Immature natural killer cell (primary cell): ENCODE data around the gene SPG21. TPM values are rescaled to one million over a fixed set of nuclear protein-coding genes. Genes with fewer than 3 reads are reported as not detected.

Source experiments
- DNase-seq, 3 donors: peaks; one replicate each; pipeline ENCODE4 v3.0.0; 2022; ENCODE audit warnings: mixed read lengths in 1 of 3
- H3K27ac Mint-ChIP-seq, 6 donors: one replicate each; pipeline ENCODE4 v1.8.0; 2020; ENCODE audit warnings: mixed read lengths in 6 of 6, mild to moderate bottlenecking in 5 of 6, inconsistent platforms in 4 of 6, moderate library complexity in 3 of 6
- H3K27me3 Mint-ChIP-seq, 3 donors: one replicate each; pipeline ENCODE4 v1.8.0; 2020 to 2021; ENCODE audit warnings: low read depth in 3 of 3, mild to moderate bottlenecking in 3 of 3, mixed read lengths in 3 of 3, moderate library complexity in 3 of 3, inconsistent platforms in 1 of 3
- H3K36me3 Mint-ChIP-seq, 3 donors: one replicate each; pipeline ENCODE4 v1.8.0; 2020; ENCODE audit warnings: mixed read lengths in 3 of 3, inconsistent platforms in 2 of 3, mild to moderate bottlenecking in 2 of 3
- H3K4me1 Mint-ChIP-seq, 2 donors: one replicate each; pipeline ENCODE4 v1.8.0; 2020; ENCODE audit warnings: inconsistent platforms in 2 of 2, mild to moderate bottlenecking in 2 of 2, mixed read lengths in 2 of 2, moderate library complexity in 1 of 2
- H3K4me3 Mint-ChIP-seq, 5 donors: one replicate each; pipeline ENCODE4 v1.8.0; 2020; ENCODE audit warnings: mild to moderate bottlenecking in 5 of 5, mixed read lengths in 5 of 5, inconsistent platforms in 3 of 5, moderate library complexity in 3 of 5
- H3K9me3 Mint-ChIP-seq, 6 donors: one replicate each; pipeline ENCODE4 v1.8.0; 2020; ENCODE audit warnings: mild to moderate bottlenecking in 6 of 6, mixed read lengths in 6 of 6, inconsistent platforms in 4 of 6, moderate library complexity in 3 of 6
- polyA plus RNA-seq, 3 donors: library from polyadenylated mRNA; unstranded; fragments of 300-500 nt; fragmentation: Illumina TruSeq; gene quantifications; one replicate each; pipeline ENCODE4 v1.2.3, GENCODE V29; 2021

SPG21 gene
- polyA plus RNA-seq, 3 donors from 2014 or later: 112 to 198 (median 121) TPM

GRCh38 chr15:64981812-64982431 lies 7.8 kb downstream of the SPG21 start:
- H3K4me1 Mint-ChIP-seq: peaks cover 14 to 16% of the 10 kb centered on the region in 2 donors
- H3K36me3 Mint-ChIP-seq: peaks cover 7 to 20% (median 12%) of the 10 kb centered on the region in 3 donors
- DNase-seq: no peak
- H3K27ac Mint-ChIP-seq: no peak overlapping the region
- no peaks in the 10 kb centered on the region for H3K9me3 Mint-ChIP-seq
- H3K4me3 Mint-ChIP-seq: no peak overlapping the region
- H3K27me3 Mint-ChIP-seq: no peaks in the 10 kb centered on the region

DNA sequence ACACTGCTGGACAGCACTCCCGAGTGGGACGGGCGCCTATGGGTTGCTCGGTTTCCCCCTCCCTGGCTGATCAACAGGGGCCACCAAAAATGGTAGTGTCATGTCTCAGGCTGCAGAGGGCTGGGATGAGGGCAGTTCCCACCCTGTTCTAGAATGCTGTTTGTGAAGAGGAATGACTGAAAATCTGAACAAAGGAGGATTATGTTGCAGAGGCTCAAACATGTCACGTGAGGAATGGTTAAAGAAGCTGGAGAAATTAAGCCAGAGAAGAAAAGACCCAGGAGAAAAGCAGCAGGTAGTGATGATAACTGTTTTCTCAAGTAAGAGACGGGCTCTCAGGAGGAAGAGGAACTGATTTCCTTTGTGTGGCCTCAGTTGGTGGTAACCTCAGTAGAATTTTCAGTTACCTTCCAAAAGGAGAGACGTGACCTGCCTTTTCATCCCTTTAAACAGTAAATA lies 10.4 kb downstream of the SPG21 start:
- H3K9me3 Mint-ChIP-seq: no peaks in the 10 kb centered on the region
- no peak overlapping the region for H3K27ac Mint-ChIP-seq
- no peak overlapping the region for H3K4me3 Mint-ChIP-seq
- H3K27me3 Mint-ChIP-seq: no peaks in the 10 kb centered on the region
- peaks cover 10 to 34% (median 18%) of the 10 kb centered on the region in 3 donors for H3K36me3 Mint-ChIP-seq
- peaks cover 4 to 7% of the 10 kb centered on the region in 2 donors for H3K4me1 Mint-ChIP-seq
- no peak for DNase-seq

DNA sequence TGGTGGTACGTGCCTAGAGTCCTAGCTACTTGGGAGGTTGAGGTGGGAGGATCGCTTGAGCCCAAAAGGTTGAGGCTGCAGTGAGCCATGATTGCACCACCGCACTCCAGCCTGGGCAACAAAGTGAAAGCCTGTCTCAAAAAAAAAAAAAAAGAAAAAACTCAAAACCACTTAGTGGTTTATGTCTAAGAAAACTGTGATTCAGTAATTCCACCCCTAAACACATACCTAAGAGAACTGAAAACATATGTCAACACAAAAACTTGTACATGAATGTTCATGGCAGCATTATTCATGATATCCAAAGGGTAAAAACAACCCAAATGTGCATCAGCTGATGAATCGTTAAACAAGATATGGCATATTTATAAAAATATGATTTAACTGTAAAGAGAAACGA lies 14.3 kb downstream of the SPG21 start:
- Mint-ChIP-seq H3K36me3 (peaks cover 13 to 41% (median 24%) of the 10 kb centered on the region in 3 donors), H3K9me3 (no peaks in the 10 kb centered on the region), H3K4me3 (no peak overlapping the region), H3K27me3 (no peaks in the 10 kb centered on the region), H3K27ac (no peak overlapping the region), H3K4me1 (peaks cover 0 to 2% of the 10 kb centered on the region in 2 donors)
- no peak for DNase-seq

DNA sequence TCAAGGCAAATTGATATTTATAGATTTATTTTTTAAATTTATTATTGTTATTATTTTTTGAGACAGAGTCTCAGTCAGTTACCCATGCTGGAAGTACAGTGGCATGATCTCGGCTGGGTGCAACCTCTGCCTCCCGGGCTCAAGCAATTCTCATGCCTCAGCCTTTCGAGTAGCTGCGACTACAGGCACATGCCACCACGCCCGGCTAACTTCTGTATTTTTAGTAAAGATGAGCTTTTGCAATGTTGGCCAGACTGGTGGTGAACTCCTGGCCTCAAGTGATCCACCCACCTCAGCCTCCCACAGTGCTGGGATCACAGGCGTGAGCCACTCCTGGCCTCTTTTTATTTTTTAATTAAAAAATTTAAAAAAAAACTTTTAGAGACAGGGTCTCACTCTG lies 19.0 kb downstream of the SPG21 start:
- no peaks in the 10 kb centered on the region for H3K9me3 Mint-ChIP-seq
- no peak for DNase-seq
- no peak overlapping the region for H3K27ac Mint-ChIP-seq
- H3K36me3 Mint-ChIP-seq: peaks cover 14 to 33% (median 20%) of the 10 kb centered on the region in 3 donors
- H3K27me3 Mint-ChIP-seq: no peaks in the 10 kb centered on the region
- H3K4me3 Mint-ChIP-seq: no peak overlapping the region
- peaks cover 0 to 2% of the 10 kb centered on the region in 2 donors for H3K4me1 Mint-ChIP-seq

- H3K36me3 Mint-ChIP-seq: peaks cover 19 to 37% (median 22%) of the 10 kb centered on the region in 3 donors
Measured at GRCh38 chr15:64969401-64969800, 20.3 kb downstream of the SPG21 start.

GRCh38 chr15:64961013-64961412 lies 28.7 kb downstream of the SPG21 start:
- Mint-ChIP-seq H3K36me3 (peaks cover 35 to 65% (median 41%) of the 10 kb centered on the region in 3 donors), H3K27ac (peak overlapping the region in 1 of 6 donors; percentile 36), H3K4me3 (no peak overlapping the region), H3K27me3 (peaks cover 0 to 4% (median 0%) of the 10 kb centered on the region in 3 donors), H3K9me3 (no peaks in the 10 kb centered on the region), H3K4me1 (no peaks in the 10 kb centered on the region)
- no peak for DNase-seq

More at GRCh38 chr15:64969401-64969800, 20.3 kb downstream of the SPG21 start:
- Mint-ChIP-seq H3K27me3 (no peaks in the 10 kb centered on the region), H3K27ac (no peak overlapping the region), H3K9me3 (no peaks in the 10 kb centered on the region), H3K4me1 (no peaks in the 10 kb centered on the region), H3K4me3 (no peak overlapping the region)
- DNase-seq: no peak

DNA sequence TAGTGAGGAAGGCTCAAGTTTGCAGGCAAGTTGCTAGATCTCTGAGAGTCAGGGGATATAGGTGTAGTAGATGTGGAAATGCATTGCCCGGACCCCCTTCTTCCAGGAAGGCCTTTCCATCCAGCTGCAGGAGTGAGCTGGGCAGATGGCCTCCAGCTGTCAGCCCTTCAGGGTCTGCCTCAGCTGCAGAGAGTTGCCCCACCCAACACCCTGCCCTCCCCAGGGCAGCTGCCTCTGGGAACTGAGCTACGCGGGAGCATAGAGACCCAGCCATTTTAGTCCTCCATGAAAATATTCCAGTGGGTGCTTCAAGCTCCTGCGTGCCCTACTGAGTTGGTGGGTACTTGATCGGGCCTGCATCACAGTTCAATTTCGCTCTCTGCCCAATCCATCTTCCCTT lies 29.6 kb downstream of the SPG21 start:
- Mint-ChIP-seq H3K4me1 (no peaks in the 10 kb centered on the region), H3K36me3 (peaks cover 37 to 67% (median 43%) of the 10 kb centered on the region in 3 donors), H3K4me3 (no peak overlapping the region)

GRCh38 chr15:64959128-64959527 lies 30.6 kb downstream of the SPG21 start:
- peaks cover 32 to 56% (median 44%) of the 10 kb centered on the region in 3 donors for H3K36me3 Mint-ChIP-seq
- DNase-seq: no peak
- peaks cover 0 to 6% (median 2%) of the 10 kb centered on the region in 3 donors for H3K27me3 Mint-ChIP-seq
- H3K4me1 Mint-ChIP-seq: peaks cover 0 to 4% of the 10 kb centered on the region in 2 donors
- no peak overlapping the region for H3K27ac Mint-ChIP-seq
- no peak overlapping the region for H3K4me3 Mint-ChIP-seq
- H3K9me3 Mint-ChIP-seq: no peaks in the 10 kb centered on the region

More for the DNA sequence above, 29.6 kb downstream of the SPG21 start:
- Mint-ChIP-seq H3K27me3 (peaks cover 0 to 4% (median 0%) of the 10 kb centered on the region in 3 donors), H3K27ac (peak overlapping the region in 2 of 6 donors; percentile 20 to 75), H3K9me3 (no peaks in the 10 kb centered on the region)
- no peak for DNase-seq

DNA sequence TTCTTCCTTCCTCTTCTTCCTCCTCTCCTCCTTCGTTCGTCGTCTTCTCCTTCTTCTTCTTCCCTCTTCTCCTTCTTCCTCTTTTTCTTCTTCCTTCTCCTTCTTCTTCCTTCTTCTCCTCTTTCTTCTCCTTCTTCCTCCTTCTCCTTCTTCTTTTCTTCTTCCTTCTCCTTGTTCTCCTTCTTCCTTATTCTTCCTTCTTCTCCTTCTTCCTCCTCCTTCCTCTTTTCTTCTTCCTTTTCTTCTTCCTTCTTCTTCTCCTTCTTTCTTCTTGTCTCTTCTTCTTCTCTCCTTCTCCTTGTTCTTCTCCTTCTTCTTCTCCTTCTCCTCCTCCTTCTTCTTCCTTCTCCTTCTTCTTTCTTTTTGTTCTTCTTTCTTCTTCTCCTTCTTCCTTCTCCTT lies 35.3 kb downstream of the SPG21 start:
- Mint-ChIP-seq H3K27ac (peak overlapping the region in 1 of 6 donors; percentile 63), H3K4me1 (peaks cover 1 to 26% of the 10 kb centered on the region in 2 donors), H3K9me3 (no peaks in the 10 kb centered on the region), H3K27me3 (peaks cover 2 to 5% (median 3%) of the 10 kb centered on the region in 3 donors), H3K36me3 (peaks cover 8 to 31% (median 23%) of the 10 kb centered on the region in 3 donors), H3K4me3 (no peak overlapping the region)
- no peak for DNase-seq

GRCh38 chr15:64951777-64952418 lies 37.8 kb downstream of the SPG21 start:
- H3K4me3 Mint-ChIP-seq: no peak overlapping the region
- no peak for DNase-seq
- no peaks in the 10 kb centered on the region for H3K9me3 Mint-ChIP-seq
- peaks cover 5 to 23% (median 12%) of the 10 kb centered on the region in 3 donors for H3K36me3 Mint-ChIP-seq
- H3K27me3 Mint-ChIP-seq: peaks cover 2 to 4% (median 3%) of the 10 kb centered on the region in 3 donors
- peaks cover 1 to 26% of the 10 kb centered on the region in 2 donors for H3K4me1 Mint-ChIP-seq
- peak overlapping the region in 5 of 6 donors; percentile 37 to 67 (median 58) for H3K27ac Mint-ChIP-seq

DNA sequence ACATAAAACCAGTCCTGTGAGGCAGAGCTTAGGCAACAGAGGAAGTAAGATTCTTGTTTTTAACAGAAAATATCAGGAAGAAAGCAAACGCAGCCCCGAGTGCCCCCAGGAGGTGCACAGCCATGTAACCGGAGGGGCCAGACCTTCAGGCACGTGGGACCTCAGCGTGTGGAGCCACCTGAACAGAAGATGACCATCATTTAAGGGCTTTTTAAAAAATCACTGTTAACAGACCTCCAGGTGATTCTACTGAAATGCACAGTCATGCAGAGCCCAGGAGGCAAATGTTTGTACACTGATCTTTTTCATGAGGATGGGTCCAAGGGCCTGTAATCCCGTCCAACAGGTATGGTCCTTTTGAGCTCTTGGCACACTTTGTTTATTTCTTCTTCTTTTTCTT lies 38.8 kb downstream of the SPG21 start:
- no peaks in the 10 kb centered on the region for H3K9me3 Mint-ChIP-seq
- peaks cover 4 to 23% (median 12%) of the 10 kb centered on the region in 3 donors for H3K36me3 Mint-ChIP-seq
- H3K4me1 Mint-ChIP-seq: peaks cover 1 to 26% of the 10 kb centered on the region in 2 donors
- DNase-seq: no peak
- no peak overlapping the region for H3K4me3 Mint-ChIP-seq
- H3K27me3 Mint-ChIP-seq: peaks cover 2 to 4% (median 3%) of the 10 kb centered on the region in 3 donors
- peak overlapping the region; percentile 59 to 84 (median 68) for H3K27ac Mint-ChIP-seq

GRCh38 chr15:64949383-64950186 lies 40.1 kb downstream of the SPG21 start:
- Mint-ChIP-seq H3K27me3 (peaks cover 2 to 4% (median 3%) of the 10 kb centered on the region in 3 donors), H3K9me3 (no peaks in the 10 kb centered on the region), H3K4me3 (no peak overlapping the region), H3K36me3 (peaks cover 0 to 14% (median 8%) of the 10 kb centered on the region in 3 donors), H3K4me1 (peaks cover 1 to 26% of the 10 kb centered on the region in 2 donors), H3K27ac (peak overlapping the region in 2 of 6 donors; percentile 5 to 67)
- no peak for DNase-seq

DNA sequence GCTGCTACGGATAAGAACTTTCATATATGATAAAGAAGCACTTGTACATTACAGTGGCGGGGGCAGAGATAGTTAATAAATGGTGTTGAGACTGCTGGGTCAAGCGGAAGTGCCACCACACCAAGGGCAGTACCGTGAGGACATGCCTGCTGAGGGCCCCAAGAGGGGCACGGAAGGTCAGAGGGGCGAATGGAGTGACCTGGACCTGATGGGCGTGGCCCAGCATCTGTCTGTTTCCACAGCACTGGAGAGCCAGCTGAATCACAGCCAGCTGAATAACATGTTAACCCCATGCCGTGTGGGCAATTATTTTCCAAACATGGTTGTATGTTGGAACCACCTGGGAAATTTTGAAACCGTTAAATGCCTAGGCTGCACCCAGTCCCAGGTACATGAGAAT lies 40.8 kb downstream of the SPG21 start:
- peaks cover 0 to 3% (median 3%) of the 10 kb centered on the region in 3 donors for H3K27me3 Mint-ChIP-seq
- H3K27ac Mint-ChIP-seq: peak overlapping the region in 1 of 6 donors; percentile 67
- H3K4me3 Mint-ChIP-seq: no peak overlapping the region
- peaks cover 1 to 21% of the 10 kb centered on the region in 2 donors for H3K4me1 Mint-ChIP-seq
- DNase-seq: no peak
- no peaks in the 10 kb centered on the region for H3K9me3 Mint-ChIP-seq
- H3K36me3 Mint-ChIP-seq: peaks cover 0 to 8% (median 7%) of the 10 kb centered on the region in 3 donors
